ENCODE results near the gene CPPED1. TPM values are rescaled to one million over a fixed set of nuclear protein-coding genes. Genes with fewer than 3 reads are reported as not detected.

The CPPED1 gene
- total RNA-seq, 1 donor from 2014 or later: 38.6 TPM

DNA sequence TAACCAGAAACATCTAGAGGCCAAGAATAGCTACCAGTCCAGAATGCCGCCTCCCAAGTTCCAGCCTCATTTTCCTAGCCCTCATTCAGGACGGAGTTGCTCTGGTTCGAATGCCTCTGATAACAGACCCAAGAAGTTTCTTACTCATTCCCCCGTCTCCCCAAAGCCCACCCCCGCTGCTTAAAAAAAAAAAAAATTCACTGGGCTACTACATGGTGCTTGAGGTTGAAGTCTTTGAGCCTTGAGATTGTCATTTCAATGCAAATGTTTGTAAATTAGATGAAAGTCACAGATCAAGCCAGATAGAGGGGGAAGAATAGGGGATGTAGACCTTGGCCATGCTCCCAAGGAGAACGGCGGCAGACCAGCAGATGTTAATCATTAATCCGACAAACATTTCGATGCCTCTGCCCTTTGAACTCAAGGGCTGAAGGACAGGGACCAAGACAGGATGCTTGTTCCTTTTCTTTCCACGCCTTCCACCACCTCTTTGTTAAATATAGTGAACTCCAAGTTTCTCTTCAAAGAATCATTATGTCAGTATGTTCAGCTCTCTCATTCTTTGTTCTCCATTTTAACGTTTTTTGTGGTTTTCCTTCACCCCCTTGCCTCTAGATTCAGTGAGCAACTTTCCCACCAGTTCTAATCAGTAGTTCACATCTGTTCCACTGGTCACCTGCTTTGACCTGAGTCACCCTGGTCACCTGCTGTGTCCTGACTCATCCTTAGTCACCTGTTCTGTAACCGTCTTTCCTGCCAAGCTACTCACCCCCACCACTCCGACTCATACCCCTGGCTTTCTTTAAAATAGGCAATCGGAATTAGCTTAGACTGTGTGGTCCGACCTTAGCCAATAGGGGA is 190.3 kb downstream of the CPPED1 start:
- no peak for DNase-seq (ENCODE audit: extremely low read depth, low read depth, low spot score)

DNA sequence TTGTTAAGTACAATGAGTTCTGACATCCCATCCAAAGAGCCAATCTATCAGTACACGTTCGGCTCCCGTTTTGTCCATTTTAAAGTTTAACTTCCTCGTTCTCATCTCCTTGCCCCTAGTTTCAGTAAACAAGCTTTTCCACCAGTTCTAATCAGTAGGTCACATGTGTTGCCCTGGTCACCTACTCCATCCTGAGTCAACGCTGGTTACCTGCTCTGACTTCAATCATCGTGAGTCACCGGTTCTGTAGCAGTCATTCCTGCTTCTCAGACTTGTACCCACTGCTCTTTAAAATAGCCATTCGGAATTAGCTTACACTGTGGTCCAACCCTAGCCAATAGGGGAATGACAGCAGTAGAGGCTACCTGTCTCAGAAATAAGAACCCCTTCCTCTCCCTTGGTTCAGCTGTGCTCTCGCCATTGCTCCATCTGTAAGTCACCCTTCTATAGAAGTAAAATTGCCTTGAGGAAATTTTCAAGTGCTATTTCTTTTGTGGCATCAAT is 191.0 kb downstream of the CPPED1 start:
- no peak for DNase-seq (ENCODE audit: extremely low read depth, low read depth, low spot score)

- no peak for DNase-seq (ENCODE audit: extremely low read depth, low read depth, low spot score)
These were observed 191.6 kb downstream of the CPPED1 start for GRCh38 chr16:12611916-12612597.

- DNase-seq (ENCODE audit: extremely low read depth, low read depth, low spot score): no peak
These were observed 192.6 kb downstream of the CPPED1 start for GRCh38 chr16:12611006-12611477.

- DNase-seq (ENCODE audit: extremely low read depth, low read depth, low spot score): no peak
These were observed 193.6 kb downstream of the CPPED1 start for GRCh38 chr16:12609937-12610699.

Other genes starting within 250 kb of the CPPED1 start
- 0.47 and 1.8 TPM in 2 replicates for gene SHISA9, start 97.7 kb upstream of the CPPED1 start, total RNA-seq

Data from glomerular endothelial cell (primary cell).